Upper lobe of left lung (tissue), 6 donors: Measurements from ENCODE around the gene TMEM132D. TPM values are rescaled to one million over a fixed set of nuclear protein-coding genes. Genes with fewer than 3 reads are reported as not detected.

Source experiments
- ATAC-seq, 2 donors: fragments of 200-7000 bp; cut with Tn5 transposase; one replicate each; pipeline ENCODE4 v1.9.1; 2022; ENCODE audit warnings: mild to moderate bottlenecking in 2 of 2, moderate library complexity in 2 of 2; ENCODE audit not compliant: low FRiP score in 2 of 2
- DNase-seq, 2 donors: peaks; one replicate each; pipeline ENCODE4 v3.0.0-alpha.2; 2019 to 2020
- H3K27ac ChIP-seq, 4 donors: fragments of 200-600 bp; sonication (generic); one replicate each; pipeline ENCODE4 v1.5.1; 2016 to 2019
- H3K27me3 ChIP-seq, 4 donors: fragments of 200-600 bp; sonication (generic); one replicate each; pipeline ENCODE4 v1.5.1; 2017 to 2019
- H3K36me3 ChIP-seq, 4 donors: fragments of 200-600 bp; sonication (generic); one replicate each; pipeline ENCODE4 v1.5.1; 2016 to 2019
- H3K4me1 ChIP-seq, 4 donors: fragments of 200-600 bp; sonication (generic); one replicate each; pipeline ENCODE4 v1.5.1; 2018 to 2019
- H3K4me3 ChIP-seq, 4 donors: fragments of 200-600 bp; sonication (generic); one replicate each; pipeline ENCODE4 v1.5.1; 2017 to 2019; ENCODE audit warnings: mild to moderate bottlenecking in 2 of 4, moderate library complexity in 1 of 4
- H3K9me3 ChIP-seq, 4 donors: fragments of 200-600 bp; sonication (generic); one replicate each; pipeline ENCODE4 v1.5.1; 2018 to 2019
- CTCF ChIP-seq, 6 experiments: fragments of 450-650 bp in 4 of 6; fragments of 200-600 bp in 2 of 6; sonication (generic) in 2 of 6; IDR thresholded peaks; one replicate each; pipeline ENCODE4 v1.5.1; 2016 to 2019; ENCODE audit warnings: antibody characterized with exemption in 6 of 6
- EP300 ChIP-seq, 4 donors: sonication (generic); formaldehyde crosslinking; IDR thresholded peaks; one replicate each; pipeline ENCODE4 v1.5.1; 2017; ENCODE audit warnings: antibody characterized with exemption in 4 of 4, control low read depth in 2 of 4
- POLR2A ChIP-seq, 4 donors: fragments of 450-650 bp; IDR thresholded peaks; one replicate each; pipeline ENCODE4 v1.5.1; 2016 to 2017; ENCODE audit warnings: antibody characterized with exemption in 4 of 4, mild to moderate bottlenecking in 2 of 4
- POLR2AphosphoS5 ChIP-seq, 2 donors: sonication (generic); formaldehyde crosslinking; IDR thresholded peaks; one replicate each; pipeline ENCODE4 v1.5.1; 2017; ENCODE audit warnings: antibody characterized with exemption in 2 of 2
- whole genome bisulfite sequencing, 2 donors: methylation state at CpG; one replicate each; pipeline ENCODE4 v1.1.5; 2017 to 2018; 5-methylcytosine and 5-hydroxymethylcytosine counted together
- total RNA-seq, 6 donors: library from RNA; depleted of rRNA in 4 of 6; stranded (reverse); fragments of >200 nt in 4 of 6; gene quantifications; one replicate each; pipeline versions ENCODE4 v1.1.0 to v1.2.1, GENCODE V29; 2016 to 2021
- donor health status: DM: no; HTN: no; CAD: no; lungs with moderate emphysema.
- donor health status: DM: no; HTN: yes; CAD: no; lungs with severe emphysema.

TMEM132D gene
- total RNA-seq, 6 donors from 2014 or later = 0.30 to 1.0 (median 0.79) TPM; not detected in 1

DNA sequence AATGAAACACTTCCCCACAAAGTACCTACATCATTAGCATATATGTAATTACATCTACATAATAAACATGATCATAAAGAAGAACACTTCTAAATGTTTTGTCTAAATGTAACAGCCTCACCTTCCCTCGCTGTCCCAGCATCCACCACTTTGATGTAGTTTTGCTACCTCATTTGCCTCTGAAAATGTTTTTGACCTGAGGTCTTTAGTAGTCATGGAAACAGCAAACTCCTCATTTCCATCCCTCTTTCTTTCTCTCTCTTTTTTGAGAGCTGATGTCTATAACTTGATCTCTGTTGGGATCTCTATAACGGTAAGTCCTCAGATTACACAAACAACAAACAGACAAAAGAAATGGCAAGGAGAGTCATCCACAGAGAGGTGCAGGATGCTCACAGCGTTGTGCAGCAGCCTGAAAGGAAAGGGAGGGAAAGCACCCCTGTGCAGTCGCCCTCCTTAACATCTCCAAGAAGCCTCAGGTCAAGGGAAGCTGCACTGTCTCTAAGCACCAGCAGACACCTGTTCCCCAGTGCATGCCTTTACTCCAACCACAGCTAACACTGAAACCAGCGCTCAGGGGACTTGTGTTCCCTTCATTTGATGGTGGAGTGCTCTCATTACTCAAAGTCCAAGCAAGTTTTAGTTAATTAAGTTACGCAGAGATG, 268.7 kb downstream of the TMEM132D start:
- Histone ChIP-seq H3K4me1 (no peaks in the 10 kb centered on the region), H3K36me3 (no peaks in the 10 kb centered on the region), H3K27ac (no peak overlapping the region), H3K4me3 (no peak overlapping the region), H3K9me3 (no peaks in the 10 kb centered on the region), H3K27me3 (no peaks in the 10 kb centered on the region)
- no peak for ATAC-seq
- 37 to 49% methylated on average over 6 of the region's 6 CpGs for WGBS, 2 donors
- no peak for DNase-seq
- no peak for TF ChIP-seq POLR2AphosphoS5 (IDR thresholded peaks at IDR 0.05)
- no peak for TF ChIP-seq POLR2A (IDR thresholded peaks at IDR 0.05)
- TF ChIP-seq CTCF (IDR thresholded peaks at IDR 0.05) = no peak
- no peak for TF ChIP-seq EP300 (IDR thresholded peaks at IDR 0.05)

DNA sequence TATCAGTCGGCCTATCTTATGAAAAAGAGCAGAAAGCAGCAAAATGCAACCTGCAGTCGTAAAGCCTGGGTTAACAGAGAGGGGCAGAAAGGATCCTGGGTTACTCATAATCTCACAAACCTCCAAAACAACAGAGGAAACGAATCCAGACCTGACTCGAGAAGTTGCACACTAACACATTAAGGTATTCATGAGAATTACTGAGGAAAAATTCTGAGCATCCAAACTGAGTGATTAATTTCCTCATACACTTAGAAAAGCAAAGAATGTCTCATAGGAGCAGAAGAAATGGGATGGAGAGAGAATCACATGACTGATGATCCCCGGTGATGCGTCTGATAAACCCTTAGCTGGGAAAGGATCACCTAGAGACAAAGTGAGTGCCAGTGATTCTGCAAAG, 272.5 kb downstream of the TMEM132D start:
- no peak overlapping the region for H3K4me3 ChIP-seq
- H3K27ac ChIP-seq = no peak overlapping the region
- H3K9me3 ChIP-seq = no peaks in the 10 kb centered on the region
- TF ChIP-seq EP300 (IDR thresholded peaks at IDR 0.05) (no peak), POLR2A (IDR thresholded peaks at IDR 0.05) (no peak), POLR2AphosphoS5 (IDR thresholded peaks at IDR 0.05) (no peak), CTCF (IDR thresholded peaks at IDR 0.05) (no peak)
- DNase-seq (no peak), ATAC-seq (no peak)
- H3K36me3 ChIP-seq = no peaks in the 10 kb centered on the region
- no peaks in the 10 kb centered on the region for H3K27me3 ChIP-seq
- H3K4me1 ChIP-seq = no peaks in the 10 kb centered on the region
- 60 to 79% methylated on average over 6 of the region's 6 CpGs for WGBS, 2 donors

DNA sequence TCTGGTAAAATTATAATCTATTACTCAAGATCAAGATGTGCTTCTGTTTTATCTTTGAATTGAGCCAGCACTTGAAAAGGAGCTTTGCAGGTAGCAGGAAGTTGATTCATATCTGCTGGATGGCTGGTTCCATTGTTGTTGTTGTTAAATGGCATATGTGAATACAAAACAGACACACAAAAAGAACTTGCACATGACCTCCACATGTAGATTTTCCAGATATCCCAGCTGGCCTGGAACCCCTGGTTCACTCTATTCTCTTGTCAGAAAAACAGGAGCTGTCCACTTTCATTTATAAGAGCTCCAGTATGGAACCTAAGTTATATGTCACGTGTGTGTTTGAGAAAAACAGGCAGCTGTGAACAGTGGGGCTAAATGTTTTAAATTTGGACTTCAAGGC, 273.9 kb downstream of the TMEM132D start:
- Histone ChIP-seq H3K4me3 (no peak overlapping the region), H3K27ac (no peak overlapping the region), H3K36me3 (no peaks in the 10 kb centered on the region), H3K9me3 (no peaks in the 10 kb centered on the region), H3K27me3 (no peaks in the 10 kb centered on the region), H3K4me1 (no peaks in the 10 kb centered on the region)
- DNase-seq (no peak), ATAC-seq (no peak)
- WGBS, 2 donors = 83 to 94% methylated on average over 1 of the region's 1 CpG
- TF ChIP-seq CTCF (IDR thresholded peaks at IDR 0.05) (no peak), POLR2A (IDR thresholded peaks at IDR 0.05) (no peak), EP300 (IDR thresholded peaks at IDR 0.05) (no peak), POLR2AphosphoS5 (IDR thresholded peaks at IDR 0.05) (no peak)

- no peak for TF ChIP-seq POLR2A (IDR thresholded peaks at IDR 0.05)
- no peak for TF ChIP-seq POLR2AphosphoS5 (IDR thresholded peaks at IDR 0.05)
- TF ChIP-seq EP300 (IDR thresholded peaks at IDR 0.05) = no peak
- TF ChIP-seq CTCF (IDR thresholded peaks at IDR 0.05) = no peak
- ATAC-seq = no peak
- no peaks in the 10 kb centered on the region for H3K36me3 ChIP-seq
These were observed 281.3 kb downstream of the TMEM132D start for GRCh38 chr12:129622566-129622965.

GRCh38 chr12:129619271-129619670, 284.6 kb downstream of the TMEM132D start:
- H3K4me1 ChIP-seq = no peaks in the 10 kb centered on the region
- WGBS, 2 donors = 77 to 84% methylated on average over 5 of the region's 5 CpGs
- no peaks in the 10 kb centered on the region for H3K36me3 ChIP-seq
- DNase-seq (no peak), ATAC-seq (no peak)
- H3K27ac ChIP-seq = no peak overlapping the region
- H3K9me3 ChIP-seq = no peaks in the 10 kb centered on the region
- H3K4me3 ChIP-seq = no peak overlapping the region
- H3K27me3 ChIP-seq = no peaks in the 10 kb centered on the region
- TF ChIP-seq POLR2AphosphoS5 (IDR thresholded peaks at IDR 0.05) (no peak), CTCF (IDR thresholded peaks at IDR 0.05) (no peak), POLR2A (IDR thresholded peaks at IDR 0.05) (no peak), EP300 (IDR thresholded peaks at IDR 0.05) (no peak)

More at GRCh38 chr12:129622566-129622965, 281.3 kb downstream of the TMEM132D start:
- Histone ChIP-seq H3K27ac (no peak overlapping the region), H3K4me1 (no peaks in the 10 kb centered on the region), H3K4me3 (no peak overlapping the region), H3K9me3 (no peaks in the 10 kb centered on the region), H3K27me3 (no peaks in the 10 kb centered on the region)
- 93 to 97% methylated on average over 4 of the region's 4 CpGs for WGBS, 2 donors
- DNase-seq = no peak
